ENCODE measurements around the gene FAM98C.

Gene FAM98C

DNA sequence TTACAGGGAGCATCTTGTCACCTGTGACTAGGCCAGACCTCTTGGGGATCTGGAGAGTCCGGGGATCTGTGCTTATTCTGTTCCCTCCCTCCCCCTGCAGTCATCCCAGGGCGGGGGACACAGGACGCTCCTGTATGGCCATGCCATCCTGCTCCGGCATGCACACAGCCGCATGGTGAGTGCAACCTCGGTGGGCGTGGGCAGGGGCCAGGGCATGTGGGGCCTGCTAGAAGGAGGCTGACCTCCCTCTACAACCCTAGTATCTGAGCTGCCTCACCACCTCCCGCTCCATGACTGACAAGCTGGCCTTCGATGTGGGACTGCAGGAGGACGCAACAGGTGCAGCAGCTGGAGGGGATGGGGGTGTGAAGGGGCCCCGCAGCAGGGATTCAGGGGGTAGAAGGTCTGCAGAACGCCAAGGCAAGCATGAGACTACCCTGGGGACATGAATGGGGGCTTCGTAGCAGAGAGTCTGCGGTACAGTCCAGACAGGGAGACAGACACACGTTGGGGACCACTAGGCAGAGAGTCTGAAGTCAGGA lies 40.6 kb downstream of the FAM98C start:
- no peaks in the 10 kb centered on the region for H3K79me2 ChIP-seq (ENCODE audit: low read length)
- H3K9ac ChIP-seq (ENCODE audit: low read length) = no peak overlapping the region
- H3K4me2 ChIP-seq (ENCODE audit: low read length) = no peak overlapping the region
- no peak overlapping the region for H2AFZ ChIP-seq (ENCODE audit: low read depth, low read length)
- H3K4me1 ChIP-seq (ENCODE audit: low read length) = peaks cover 14% of the 10 kb centered on the region
- H3K9me3 ChIP-seq (ENCODE audit: insufficient read depth, low read length) = no peaks in the 10 kb centered on the region
- no peaks in the 10 kb centered on the region for H3K27me3 ChIP-seq (ENCODE audit: low read depth, low read length)
- no peak overlapping the region for H3K4me3 ChIP-seq (ENCODE audit: low read length)
- H4K20me1 ChIP-seq (ENCODE audit: insufficient read depth, low read length) = no peaks in the 10 kb centered on the region
- H3K27ac ChIP-seq (ENCODE audit: low read length) = no peak overlapping the region
- peaks cover 3% of the 10 kb centered on the region for H3K36me3 ChIP-seq (replicated peaks; ENCODE audit: low read depth, low read length)
- TF ChIP-seq, protein P1, sequence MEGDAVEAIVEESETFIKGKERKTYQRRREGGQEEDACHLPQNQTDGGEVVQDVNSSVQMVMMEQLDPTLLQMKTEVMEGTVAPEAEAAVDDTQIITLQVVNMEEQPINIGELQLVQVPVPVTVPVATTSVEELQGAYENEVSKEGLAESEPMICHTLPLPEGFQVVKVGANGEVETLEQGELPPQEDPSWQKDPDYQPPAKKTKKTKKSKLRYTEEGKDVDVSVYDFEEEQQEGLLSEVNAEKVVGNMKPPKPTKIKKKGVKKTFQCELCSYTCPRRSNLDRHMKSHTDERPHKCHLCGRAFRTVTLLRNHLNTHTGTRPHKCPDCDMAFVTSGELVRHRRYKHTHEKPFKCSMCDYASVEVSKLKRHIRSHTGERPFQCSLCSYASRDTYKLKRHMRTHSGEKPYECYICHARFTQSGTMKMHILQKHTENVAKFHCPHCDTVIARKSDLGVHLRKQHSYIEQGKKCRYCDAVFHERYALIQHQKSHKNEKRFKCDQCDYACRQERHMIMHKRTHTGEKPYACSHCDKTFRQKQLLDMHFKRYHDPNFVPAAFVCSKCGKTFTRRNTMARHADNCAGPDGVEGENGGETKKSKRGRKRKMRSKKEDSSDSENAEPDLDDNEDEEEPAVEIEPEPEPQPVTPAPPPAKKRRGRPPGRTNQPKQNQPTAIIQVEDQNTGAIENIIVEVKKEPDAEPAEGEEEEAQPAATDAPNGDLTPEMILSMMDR (IDR thresholded peaks at IDR 0.05; ENCODE audit: low read depth, low read length) = no peak
- TF ChIP-seq EZH2phosphoT487 (IDR thresholded peaks at IDR 0.05; ENCODE audit: low read depth) = no peak

DNA sequence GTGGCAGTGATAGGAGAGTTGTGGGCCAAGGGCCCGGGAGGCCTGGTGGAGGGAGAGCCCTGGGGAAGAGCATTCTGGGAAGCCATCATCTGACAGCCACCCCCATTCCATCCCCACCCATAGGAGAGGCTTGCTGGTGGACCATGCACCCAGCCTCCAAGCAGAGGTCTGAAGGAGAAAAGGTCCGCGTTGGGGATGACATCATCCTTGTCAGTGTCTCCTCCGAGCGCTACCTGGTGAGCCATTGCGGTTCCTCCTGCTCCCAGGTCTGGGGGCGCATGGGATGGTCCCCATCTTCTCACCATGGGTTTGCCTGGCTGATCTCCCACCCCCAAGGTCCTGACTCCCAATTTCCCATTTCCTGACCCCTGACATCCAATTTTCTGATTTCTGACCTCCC lies 41.1 kb downstream of the FAM98C start:
- Histone ChIP-seq H3K27ac (ENCODE audit: low read length) (no peak overlapping the region), H3K4me2 (ENCODE audit: low read length) (no peak overlapping the region), H3K4me1 (ENCODE audit: low read length) (peaks cover 14% of the 10 kb centered on the region), H3K36me3 (replicated peaks; ENCODE audit: low read depth, low read length) (peaks cover 3% of the 10 kb centered on the region), H4K20me1 (ENCODE audit: insufficient read depth, low read length) (no peaks in the 10 kb centered on the region), H3K79me2 (ENCODE audit: low read length) (no peaks in the 10 kb centered on the region), H3K9ac (ENCODE audit: low read length) (no peak overlapping the region), H2AFZ (ENCODE audit: low read depth, low read length) (no peak overlapping the region), H3K9me3 (ENCODE audit: insufficient read depth, low read length) (no peaks in the 10 kb centered on the region), H3K27me3 (ENCODE audit: low read depth, low read length) (no peaks in the 10 kb centered on the region), H3K4me3 (ENCODE audit: low read length) (no peak overlapping the region)
- TF ChIP-seq, protein P1 (IDR thresholded peaks at IDR 0.05; ENCODE audit: low read depth, low read length) = no peak
- TF ChIP-seq EZH2phosphoT487 (IDR thresholded peaks at IDR 0.05; ENCODE audit: low read depth) = no peak

DNA sequence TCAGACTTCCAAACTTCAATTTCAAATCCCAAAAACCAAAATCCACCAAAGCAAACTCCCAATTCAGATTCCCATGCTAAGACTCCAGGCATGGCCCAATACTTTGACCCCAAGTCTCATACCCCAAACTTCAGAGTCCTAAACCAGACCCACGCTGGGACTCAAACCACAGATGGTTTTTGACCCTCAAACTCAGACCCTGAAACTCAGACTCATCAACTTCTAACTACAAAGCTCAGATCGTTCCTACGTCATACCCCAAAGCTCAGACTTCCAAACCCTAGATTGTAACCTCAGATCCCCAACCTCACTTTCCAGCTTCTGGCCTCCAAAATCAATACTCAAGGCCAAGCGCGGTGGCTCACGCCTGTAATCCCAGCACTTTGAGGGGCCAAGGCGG lies 42.5 kb downstream of the FAM98C start:
- Histone ChIP-seq H3K4me2 (ENCODE audit: low read length) (no peak overlapping the region), H3K79me2 (ENCODE audit: low read length) (no peaks in the 10 kb centered on the region), H3K27me3 (ENCODE audit: low read depth, low read length) (no peaks in the 10 kb centered on the region), H3K27ac (ENCODE audit: low read length) (no peak overlapping the region), H3K4me3 (ENCODE audit: low read length) (no peak overlapping the region), H3K9me3 (ENCODE audit: insufficient read depth, low read length) (no peaks in the 10 kb centered on the region), H3K4me1 (ENCODE audit: low read length) (peaks cover 14% of the 10 kb centered on the region), H2AFZ (ENCODE audit: low read depth, low read length) (no peak overlapping the region), H4K20me1 (ENCODE audit: insufficient read depth, low read length) (no peaks in the 10 kb centered on the region), H3K9ac (ENCODE audit: low read length) (no peak overlapping the region), H3K36me3 (replicated peaks; ENCODE audit: low read depth, low read length) (peaks cover 7% of the 10 kb centered on the region)
- TF ChIP-seq, protein P1 (IDR thresholded peaks at IDR 0.05; ENCODE audit: low read depth, low read length) = no peak

DNA sequence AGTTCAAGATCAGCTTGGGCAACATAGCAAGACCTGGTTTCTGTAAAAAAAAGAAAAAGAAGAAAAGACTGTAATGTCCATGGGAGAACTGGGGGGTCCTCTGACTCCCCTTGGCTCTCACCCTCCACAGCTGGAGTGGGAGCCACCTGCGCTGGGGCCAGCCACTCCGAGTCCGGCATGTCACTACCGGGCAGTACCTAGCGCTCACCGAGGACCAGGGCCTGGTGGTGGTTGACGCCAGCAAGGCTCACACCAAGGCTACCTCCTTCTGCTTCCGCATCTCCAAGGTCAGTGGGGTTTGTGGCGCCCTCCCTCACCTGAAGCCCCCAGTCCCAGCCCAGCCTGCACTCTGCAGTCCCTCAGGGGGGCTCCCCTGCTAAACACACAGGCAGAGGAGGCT lies 45.3 kb downstream of the FAM98C start:
- no peak overlapping the region for H2AFZ ChIP-seq (ENCODE audit: low read depth, low read length)
- no peaks in the 10 kb centered on the region for H3K9me3 ChIP-seq (ENCODE audit: insufficient read depth, low read length)
- H3K27me3 ChIP-seq (ENCODE audit: low read depth, low read length) = no peaks in the 10 kb centered on the region
- no peak overlapping the region for H3K4me2 ChIP-seq (ENCODE audit: low read length)
- no peak for TF ChIP-seq EZH2phosphoT487 (IDR thresholded peaks at IDR 0.05; ENCODE audit: low read depth)
- TF ChIP-seq, protein P1 (IDR thresholded peaks at IDR 0.05; ENCODE audit: low read depth, low read length) = no peak
- H4K20me1 ChIP-seq (ENCODE audit: insufficient read depth, low read length) = no peaks in the 10 kb centered on the region
- no peaks in the 10 kb centered on the region for H3K4me1 ChIP-seq (ENCODE audit: low read length)
- no peak overlapping the region for H3K9ac ChIP-seq (ENCODE audit: low read length)
- no peak overlapping the region for H3K27ac ChIP-seq (ENCODE audit: low read length)
- H3K36me3 ChIP-seq (replicated peaks; ENCODE audit: low read depth, low read length) = peaks cover 13% of the 10 kb centered on the region
- H3K79me2 ChIP-seq (ENCODE audit: low read length) = no peaks in the 10 kb centered on the region
- no peak overlapping the region for H3K4me3 ChIP-seq (ENCODE audit: low read length)

Measured in OCI-LY3 (cell line).